ENCODE measurements around the gene CUBN.
A peak's percentile ranks its signal among the peaks of the same experiment; 100 is the strongest.

Gene CUBN

GRCh38 chr10:16943295-16944285, 186.0 kb downstream of the CUBN start:
- no peak for DNase-seq

DNA sequence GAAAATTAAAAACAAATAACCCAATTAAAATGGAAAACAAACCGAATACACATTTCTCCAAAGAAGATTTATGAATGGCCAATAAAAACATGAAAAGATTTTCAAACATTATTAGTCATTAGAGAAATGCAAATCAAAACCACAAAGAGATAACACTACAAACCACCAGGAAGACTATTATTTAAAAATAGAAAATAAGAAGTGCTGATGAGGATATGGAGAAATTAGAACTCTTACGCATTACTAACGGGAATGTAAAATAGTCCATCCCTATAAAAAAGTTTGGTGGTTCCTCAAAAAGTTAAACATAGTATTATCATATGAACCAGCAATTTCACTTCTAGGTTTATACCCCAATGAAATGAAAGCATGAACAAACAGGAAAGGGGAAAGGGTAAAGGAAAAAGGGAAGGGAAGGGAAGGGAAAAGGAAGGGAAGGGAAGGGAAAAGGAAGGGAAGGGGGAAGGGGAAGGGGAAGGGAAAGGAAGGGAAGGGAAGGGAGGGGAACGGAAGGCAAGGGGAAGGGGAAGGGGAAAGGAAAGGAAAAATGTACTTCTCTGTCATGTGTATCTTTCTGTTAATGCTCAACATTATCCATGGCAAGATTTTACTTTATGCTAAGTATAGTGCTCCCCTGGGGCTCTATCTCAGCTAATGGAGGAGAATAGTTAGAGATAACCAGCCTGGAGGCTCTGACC, 187.1 kb downstream of the CUBN start:
- DNase-seq, result peak; percentile 56

DNA sequence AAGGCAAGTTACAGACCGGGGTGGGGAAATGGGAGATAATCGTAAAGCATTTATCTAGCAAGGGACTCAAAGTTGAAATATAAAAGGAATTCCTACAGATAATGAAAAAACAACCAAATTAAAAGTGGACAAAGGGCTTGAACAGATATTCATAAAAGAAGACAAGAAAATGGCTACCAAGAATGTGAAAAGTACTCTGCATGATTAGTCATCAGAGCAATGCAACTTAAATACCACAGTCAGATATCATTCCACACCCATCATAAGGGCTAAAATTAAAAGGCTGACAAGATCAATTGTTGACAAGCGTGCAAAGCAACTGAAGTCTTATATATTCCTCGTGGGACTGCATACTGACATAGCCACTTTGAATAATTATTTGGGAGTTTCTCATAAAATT, 187.7 kb downstream of the CUBN start:
- DNase-seq, result peak; percentile 16

GRCh38 chr10:16941067-16941466, 188.5 kb downstream of the CUBN start:
- DNase-seq, result no peak

DNA sequence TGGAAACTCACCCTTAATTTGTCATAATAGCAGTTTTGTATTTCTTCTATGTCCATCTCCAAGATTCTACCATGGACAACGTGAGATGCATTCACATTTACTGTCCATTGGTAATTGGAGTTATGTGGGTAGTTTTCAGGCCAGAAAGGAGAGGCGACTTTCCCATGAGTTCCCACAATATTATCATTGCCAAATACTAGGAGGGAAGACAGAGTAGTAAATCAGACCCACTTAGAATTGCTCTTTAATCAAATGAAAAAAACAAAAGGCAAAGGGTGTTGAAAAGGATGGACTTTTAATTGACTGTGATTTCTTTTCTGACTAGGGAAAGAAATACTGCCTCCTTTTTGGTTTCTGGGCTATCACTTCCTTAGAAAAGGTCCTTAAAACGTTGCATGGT, 190.7 kb downstream of the CUBN start:
- no peak for DNase-seq

DNA sequence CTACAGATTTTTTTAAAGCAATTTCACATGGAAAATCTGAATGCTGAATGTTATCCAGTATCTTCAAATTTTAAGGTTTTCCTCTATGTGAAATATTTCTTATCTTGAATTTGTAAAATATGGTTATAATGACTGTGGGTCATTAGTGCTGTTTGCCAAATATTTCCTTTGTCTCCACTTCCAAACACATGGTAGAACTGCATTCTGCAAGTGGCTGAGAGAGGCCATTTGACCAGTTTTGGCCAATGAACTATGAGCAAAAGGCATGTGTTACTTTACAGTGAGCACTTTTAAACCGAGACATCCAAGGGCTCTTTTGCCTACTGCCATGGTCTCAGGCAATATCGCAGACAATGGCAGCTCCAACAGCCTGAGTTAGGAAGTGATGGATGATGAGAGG, 195.2 kb downstream of the CUBN start:
- DNase-seq, result no peak

- no peak for DNase-seq
Measured at GRCh38 chr10:16933783-16934182, 195.8 kb downstream of the CUBN start.

- DNase-seq, result no peak
Measured at GRCh38 chr10:16931930-16932329, 197.7 kb downstream of the CUBN start.

DNA sequence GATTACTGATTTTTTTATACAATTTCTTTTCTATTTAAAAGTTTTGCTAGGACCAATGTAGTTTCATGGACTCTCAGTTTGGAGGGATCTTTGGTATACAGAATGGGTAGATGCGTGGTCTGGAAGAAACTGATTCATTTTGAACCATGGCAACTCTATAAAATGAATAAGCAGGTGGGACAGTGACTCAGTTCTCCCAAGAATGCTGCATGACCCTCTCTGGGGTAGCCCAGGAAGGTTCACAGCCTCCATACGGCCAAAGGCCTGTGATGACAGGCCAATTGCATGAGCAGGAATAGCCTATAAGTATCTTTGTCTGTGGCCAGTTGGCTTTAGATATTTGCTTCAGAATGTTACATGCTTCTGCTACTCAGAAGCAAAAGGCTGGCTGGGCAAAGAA, 199.1 kb downstream of the CUBN start:
- DNase-seq, result no peak

- DNase-seq, result no peak
Measured at GRCh38 chr10:16929069-16929468, 200.5 kb downstream of the CUBN start.

GRCh38 chr10:16927546-16927945, 202.1 kb downstream of the CUBN start:
- DNase-seq, result no peak

GRCh38 chr10:16923726-16924125, 205.9 kb downstream of the CUBN start:
- no peak for DNase-seq

- no peak for DNase-seq
Measured at GRCh38 chr10:16923309-16923708, 206.3 kb downstream of the CUBN start.

- no peak for DNase-seq
Measured at GRCh38 chr10:16919121-16919982, 210.3 kb downstream of the CUBN start.

GRCh38 chr10:16916496-16916895, 213.1 kb downstream of the CUBN start:
- no peak for DNase-seq

- DNase-seq, result peak; percentile 27
Measured at GRCh38 chr10:16915300-16915699, 214.3 kb downstream of the CUBN start.

DNA sequence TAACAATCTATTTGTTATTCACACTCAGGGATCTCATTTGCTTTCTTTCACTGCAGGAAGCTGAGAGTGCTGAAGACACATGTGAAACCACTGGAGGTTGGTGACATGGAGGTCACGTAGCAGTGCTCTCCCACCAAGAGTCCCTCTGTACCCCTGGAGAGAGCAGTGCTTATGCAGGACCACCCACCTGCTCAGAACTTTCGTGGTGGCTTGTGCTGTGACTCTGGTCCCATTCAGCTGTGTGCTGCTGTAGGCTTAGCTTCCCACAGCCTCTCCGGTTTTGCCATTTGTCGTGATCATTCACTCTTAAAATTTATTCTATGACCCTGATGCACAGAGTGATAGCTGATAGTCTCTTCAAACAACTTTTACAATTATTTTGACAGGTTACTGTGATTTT, 216.3 kb downstream of the CUBN start:
- DNase-seq, result no peak

DNA sequence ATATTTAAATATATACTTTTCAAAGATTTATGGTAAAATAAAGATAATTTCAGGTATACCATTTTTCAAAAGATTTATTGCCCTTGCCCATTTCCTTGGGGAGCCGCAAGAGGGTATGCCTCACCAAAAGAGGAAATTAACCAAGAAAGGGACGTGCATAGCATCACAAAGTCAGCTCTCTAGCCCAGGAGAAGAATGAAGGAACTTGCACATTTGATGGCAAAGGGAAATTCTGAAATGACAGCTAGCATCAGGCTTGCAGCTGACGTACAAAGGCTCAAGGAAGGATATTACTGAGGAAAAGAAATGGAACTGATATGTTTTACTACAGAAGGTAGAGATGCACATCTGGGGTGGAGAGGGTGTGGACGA, 218.8 kb downstream of the CUBN start:
- DNase-seq, result peak; percentile 91

GRCh38 chr10:16909961-16910792, 219.4 kb downstream of the CUBN start:
- peak; percentile 69 for DNase-seq

- DNase-seq, result no peak
Measured at GRCh38 chr10:16909271-16909767, 220.3 kb downstream of the CUBN start.

DNA sequence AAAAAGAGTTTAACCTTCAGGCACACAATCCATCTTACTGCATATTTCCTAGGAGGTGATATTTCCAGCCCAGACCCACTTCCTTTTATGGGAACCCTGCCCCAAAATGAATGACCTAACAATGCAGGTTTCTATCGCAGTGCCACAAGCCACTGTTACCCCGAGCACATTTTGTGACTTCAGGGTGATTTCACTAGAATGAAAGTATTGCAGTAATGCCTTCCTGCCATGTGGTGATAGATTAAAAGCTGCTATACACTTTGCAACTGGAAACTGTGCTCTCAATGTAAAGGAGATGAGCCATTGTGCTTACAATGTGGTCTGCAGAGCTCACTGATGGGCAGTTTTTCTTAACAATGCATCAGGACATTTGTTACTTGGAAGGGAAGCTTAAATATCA, 221.9 kb downstream of the CUBN start:
- peak; percentile 25 for DNase-seq

DNA sequence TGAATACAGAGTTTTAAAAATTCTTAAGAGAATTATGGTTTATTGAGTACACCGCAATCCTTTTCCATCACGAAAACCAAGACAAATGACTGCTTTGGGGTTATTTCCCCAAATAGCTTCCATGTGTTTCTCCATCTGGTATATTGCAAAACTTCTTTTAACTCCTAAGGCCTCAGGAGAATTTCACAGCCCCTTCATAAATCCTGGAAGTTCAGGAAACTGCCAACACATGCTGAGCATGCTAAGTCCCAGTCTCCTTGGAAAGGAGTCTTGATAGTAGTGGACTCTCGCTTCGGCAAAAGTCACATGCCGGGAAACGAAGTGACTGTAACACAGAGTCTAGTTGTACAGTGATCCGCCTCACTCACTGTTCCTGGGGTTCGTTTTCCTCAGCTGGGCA, 224.3 kb downstream of the CUBN start:
- peak; percentile 6 for DNase-seq

All from inflammatory macrophage treated with lipopolysaccharide for 4 hours (primary cell).